Measurements from ENCODE around the gene SENP1. TPM values are rescaled to one million over a fixed set of nuclear protein-coding genes. Genes with fewer than 3 reads are reported as not detected.

Gene SENP1
- total RNA-seq, 1 experiment from 2014 or later: 28.8 TPM

GRCh38 chr12:47993491-47993890 lies 112.4 kb downstream of the SENP1 start:
- H2BK5ac ChIP-seq (ENCODE audit: insufficient read length, low read length): no peak overlapping the region
- H3K23me2 ChIP-seq (ENCODE audit: insufficient read length, low read depth, low read length, poor library complexity, severe bottlenecking): no peaks in the 10 kb centered on the region
- no peak overlapping the region for H3K56ac ChIP-seq (ENCODE audit: insufficient read length, low read depth, low read length)
- no peak overlapping the region for H3K9ac ChIP-seq (ENCODE audit: extremely low read depth, insufficient read length, low read length)
- H3K79me2 ChIP-seq (ENCODE audit: insufficient read depth, low read length): no peaks in the 10 kb centered on the region
- no peak for DNase-seq
- Mint-ChIP-seq H3K27me3 (ENCODE audit: low read depth) (peaks cover 99% of the 10 kb centered on the region), H3K9me3 (no peaks in the 10 kb centered on the region), H3K27ac (no peak overlapping the region), H3K36me3 (ENCODE audit: insufficient read depth in 1 of 3, low read depth in 3 of 3) (no peaks in the 10 kb centered on the region), H3K4me3 (no peak overlapping the region), H3K4me1 (peaks cover 9 to 19% of the 10 kb centered on the region in 2 experiments)
- no peak overlapping the region for H3K27ac ChIP-seq (ENCODE audit: insufficient read length, low read depth, low read length)
- H2BK12ac ChIP-seq (ENCODE audit: insufficient read length, low read depth, low read length): no peak overlapping the region
- H3K27me3 ChIP-seq (ENCODE audit: insufficient read depth, low read length): peaks cover 10% of the 10 kb centered on the region; the same call in 1 of the 2 replicates
- no peaks in the 10 kb centered on the region for H4K20me1 ChIP-seq (ENCODE audit: control insufficient read depth, insufficient read depth, insufficient read length)
- no peak overlapping the region for H3K18ac ChIP-seq (ENCODE audit: insufficient read length, low read depth, low read length)
- no peak overlapping the region for H3K4ac ChIP-seq (ENCODE audit: low read depth, low read length)
- H2BK120ac ChIP-seq (ENCODE audit: low read depth, low read length, poor library complexity, severe bottlenecking): no peak overlapping the region
- H4K8ac ChIP-seq (replicated peaks; ENCODE audit: insufficient read length, low read depth, low read length): no peak overlapping the region
- H3K23ac ChIP-seq (ENCODE audit: insufficient read length, low read depth, low read length): no peak overlapping the region
- no peak overlapping the region for H4K5ac ChIP-seq (ENCODE audit: insufficient read length, low read depth, low read length)
- H2AFZ ChIP-seq (ENCODE audit: low read length): no peak overlapping the region
- no peaks in the 10 kb centered on the region for H3K9me3 ChIP-seq (ENCODE audit: control insufficient read depth, low read depth, low read length)
- H3T11ph ChIP-seq (ENCODE audit: low read length): no peak overlapping the region
- no peaks in the 10 kb centered on the region for H3K4me1 ChIP-seq (ENCODE audit: insufficient read depth, low read length)
- no peak overlapping the region for H2AK5ac ChIP-seq (ENCODE audit: insufficient read length, low read length)
- no peak for TF ChIP-seq CTCF (conservative IDR thresholded peaks at IDR 0.05)
- no peak overlapping the region for H3K14ac ChIP-seq (ENCODE audit: insufficient read depth, low read length)
- no peak overlapping the region for H2BK15ac ChIP-seq (ENCODE audit: low read depth, low read length)
- no peaks in the 10 kb centered on the region for H3K79me1 ChIP-seq (ENCODE audit: insufficient read depth, low read depth, low read length, poor library complexity, severe bottlenecking)
- no peak overlapping the region for H3K4me2 ChIP-seq (ENCODE audit: insufficient read depth, insufficient read length, low read length)
- H4K91ac ChIP-seq (ENCODE audit: insufficient read length, low read depth, low read length): no peak overlapping the region
- WGBS (ENCODE audit: extremely low coverage, insufficient read length, low lambda C conversion rate): no CpG with 5 or more reads among the region's 5 CpGs
- no peak overlapping the region for H2BK20ac ChIP-seq (ENCODE audit: low read depth, low read length, poor library complexity, severe bottlenecking)

Small RNA genes within 50 kb of the gene (microRNA-seq; reads per million reads assigned to microRNA genes)
- 1.5 reads per million, percentile 13 among the genes with 10 or more reads in this experiment for gene MIR6505 (ENCODE audit: borderline microRNAs expressed)

Other genes with a start within 250 kb of the SENP1 start
- 0.61 and 0.70 TPM in 2 replicates for gene VDR, start 201.1 kb downstream of the SENP1 start, total RNA-seq (2021)
- 40.4 and 43.7 TPM in 2 replicates for gene TMEM106C, start 142.5 kb downstream of the SENP1 start, total RNA-seq (2021)
- gene COL2A1, start 101.6 kb downstream of the SENP1 start, total RNA-seq (2021): 10.8 and 11.4 TPM in 2 replicates
- gene PFKM, start 13.3 kb upstream of the SENP1 start, total RNA-seq (2021): 92.4 and 105 TPM in 2 replicates
- 8.9 and 10.9 TPM in 2 replicates for gene ASB8, start 51.4 kb upstream of the SENP1 start, total RNA-seq (2021)
- gene CCDC184, start 77.6 kb upstream of the SENP1 start, total RNA-seq (2021): 0.11 and 0.13 TPM in 2 replicates
- not detected in 2 replicates for gene OR10AD1, start 97.2 kb upstream of the SENP1 start, total RNA-seq (2021)
- gene ZNF641, start 244.8 kb upstream of the SENP1 start, total RNA-seq (2021): 8.1 and 8.5 TPM in 2 replicates